HepG2 (cell line): ENCODE data around the gene RTN4. TPM values are rescaled to one million over a fixed set of nuclear protein-coding genes. Genes with fewer than 3 reads are reported as not detected.
A peak's percentile ranks its signal among the peaks of the same experiment; 100 is the strongest.

ENCODE experiments used
- ATAC-seq: fragments of 200-7000 bp; cut with Tn5 transposase; 3 replicates; pipeline ENCODE4 v1.9.1; 2020; ENCODE audit warnings: mild to moderate bottlenecking, moderate library complexity
- BruUV-seq: library from RNA; stranded (reverse); fragments of 400-500 nt; replicated peaks from 2 replicates; lab custom pipeline; 2021; lab: Mats Ljungman, UMichigan
- CTCF ChIA-PET: fragments of 300-600 bp; formaldehyde crosslinking; extraction: SDS; loops from one replicate; lab custom pipeline; 2021; ENCODE audit warnings: low total read pairs, inconsistent platforms, low intra/inter-chr PET ratio; lab: Yijun Ruan, JAX
- POLR2A ChIA-PET: fragments of 350-600 bp; sonication (Branson Sonifier 250); formaldehyde crosslinking; loops from one replicate; lab custom pipeline; 2020; ENCODE audit warnings: antibody characterized with exemption, inconsistent platforms; lab: Yijun Ruan, JAX
- DNase-seq: peaks from one replicate; pipeline ENCODE4 v3.0.0-alpha.2; 2015; ENCODE audit warnings: low spot score
- FAIRE-seq: peaks from 3 replicates; lab custom pipeline; 2011; peaks lifted over from hg19 to GRCh38; lab: Jason Lieb, UNC
- H2AFZ ChIP-seq: one replicate; pipeline ENCODE4 v1.6.1; 2011; ENCODE audit warnings: low read length, inconsistent platforms
- H3K27ac ChIP-seq: fragments of 300-600 bp; 3 replicates; pipeline ENCODE4 v1.8.0; 2011; ENCODE audit warnings: mixed run types, mild to moderate bottlenecking, mixed read lengths, low read length, inconsistent platforms; ENCODE audit not compliant: insufficient read depth; ENCODE audit errors: extremely low read length
- H3K27me3 ChIP-seq, 2 experiments: fragments of 200-600 bp in 1 of 2; 2 replicates in 1 of 2; 3 replicates in 1 of 2; pipeline versions ENCODE4 v1.6.0 to v1.8.0; 2011; ENCODE audit warnings: low read length in 2 of 2, mild to moderate bottlenecking in 2 of 2, moderate library complexity in 2 of 2, inconsistent platforms in 1 of 2; ENCODE audit not compliant: insufficient read depth in 2 of 2, control insufficient read depth in 1 of 2
- H3K36me3 ChIP-seq, 2 experiments: fragments of 200-600 bp in 1 of 2; replicated peaks in 1 of 2; 2 replicates in 1 of 2; 3 replicates in 1 of 2; pipeline versions ENCODE4 v1.5.1 to v1.8.0; 2011; ENCODE audit warnings: low read length in 2 of 2, inconsistent platforms in 1 of 2; ENCODE audit not compliant: insufficient read depth in 2 of 2, control insufficient read depth in 1 of 2
- H3K4me1 ChIP-seq: 2 replicates; pipeline ENCODE4 v1.5.1; 2012; ENCODE audit warnings: low read length, inconsistent platforms; ENCODE audit not compliant: insufficient read depth
- H3K4me2 ChIP-seq: 2 replicates; pipeline ENCODE4 v1.6.0; 2011; ENCODE audit warnings: low read depth, low read length, inconsistent platforms
- H3K4me3 ChIP-seq, 3 experiments: fragments of 200-600 bp in 1 of 3; sonication (generic), shearing (Covaris generic) in 1 of 3; replicated peaks in 1 of 3; 2 replicates each; pipeline ENCODE4 v1.5.1; 2011 to 2016; ENCODE audit warnings: low read length in 3 of 3, inconsistent platforms in 2 of 3, low read depth in 2 of 3, mild to moderate bottlenecking in 2 of 3, control low read depth in 1 of 3, mixed read lengths in 1 of 3; ENCODE audit not compliant: insufficient read depth in 1 of 3
- H3K79me2 ChIP-seq: one replicate; pipeline ENCODE4 v1.6.1; 2011; ENCODE audit warnings: low read length, inconsistent platforms; ENCODE audit not compliant: insufficient read depth
- H3K9ac ChIP-seq: 2 replicates; pipeline ENCODE4 v1.6.0; 2011; ENCODE audit warnings: mild to moderate bottlenecking, low read depth, low read length, inconsistent platforms; ENCODE audit not compliant: insufficient read depth
- H3K9me3 ChIP-seq: 2 replicates; pipeline ENCODE4 v1.5.1; 2012; ENCODE audit warnings: mild to moderate bottlenecking, low read length
- H4K20me1 ChIP-seq: 2 replicates; pipeline ENCODE4 v1.6.0; 2011; ENCODE audit warnings: inconsistent platforms, mild to moderate bottlenecking, low read length, moderate library complexity; ENCODE audit not compliant: insufficient read depth
- FOSL2 ChIP-seq: sonication (generic); formaldehyde crosslinking; IDR thresholded peaks from 2 replicates; pipeline ENCODE4 v1.4.0; 2020; ENCODE audit warnings: missing genetic modification reagents
- KIAA2018 ChIP-seq: sonication (generic); formaldehyde crosslinking; IDR thresholded peaks from 2 replicates; pipeline ENCODE4 v1.5.0; 2020; ENCODE audit warnings: mild to moderate bottlenecking, missing genetic modification reagents, borderline replicate concordance
- LRRFIP1 ChIP-seq: sonication (generic); formaldehyde crosslinking; conservative IDR thresholded peaks from 2 replicates; pipeline ENCODE4 v1.4.0; 2020; ENCODE audit warnings: missing genetic modification reagents
- MEIS1 ChIP-seq: sonication (generic); formaldehyde crosslinking; IDR thresholded peaks from 2 replicates; pipeline ENCODE4 v1.9.0; 2021; ENCODE audit warnings: mild to moderate bottlenecking, missing genetic modification reagents, moderate library complexity, borderline replicate concordance
- RAD21 ChIP-seq: fragments of 450-650 bp; formaldehyde crosslinking; IDR thresholded peaks from 2 replicates; pipeline ENCODE4 v1.5.0; 2020; ENCODE audit warnings: mild to moderate bottlenecking
- TFDP1 ChIP-seq: IDR thresholded peaks from 2 replicates; pipeline ENCODE4 v1.6.1; 2016; ENCODE audit warnings: missing compliant biosample characterization, missing genetic modification reagents, borderline replicate concordance
- ZNF710 ChIP-seq: sonication (generic); formaldehyde crosslinking; IDR thresholded peaks from 2 replicates; pipeline ENCODE4 v1.5.0; 2020; ENCODE audit warnings: mild to moderate bottlenecking, missing genetic modification reagents, borderline replicate concordance
- WGBS: methylation state at CpG from one replicate; pipeline ENCODE4 v1.1.6; 2017; ENCODE audit warnings: low lambda C conversion rate; 5-methylcytosine and 5-hydroxymethylcytosine counted together
- in situ Hi-C: cut with HindIII; loops from 2 replicates; pipeline ENCODE4 v1.10.0; 2017; ENCODE audit warnings: low pct_unique_long_range_greater_than_20kb; ENCODE audit not compliant: extremely low pct_ligation_motif_present
- intact Hi-C: fragments of 100-400 bp; cut with micrococcal nuclease; formaldehyde crosslinking; loops from one replicate; pipeline ENCODE4 v1.10.0; 2022; ENCODE audit not compliant: unreplicated experiment
- polyA plus RNA-seq, 8 experiments: library from polyadenylated mRNA; depleted of rRNA in 3 of 8; stranded (reverse) in 7 of 8; unstranded in 1 of 8; fragments of >200 nt; fragmentation: Illumina TruSeq in 4 of 8; extraction: Trizol in 4 of 8; gene quantifications; 2 replicates each; pipeline versions ENCODE4 v1.2.1 to v1.2.3, GENCODE V29; 2011 to 2016; ENCODE audit warnings: low read depth in 4 of 8, missing spikeins in 1 of 8, mixed read lengths in 1 of 8; ENCODE audit not compliant: insufficient read depth in 1 of 8
- total RNA-seq, 5 experiments: library from RNA; depleted of rRNA; stranded (reverse); fragments of >200 nt; fragmentation: Illumina TruSeq; extraction: Trizol; gene quantifications; 2 replicates each; pipeline ENCODE4 v1.2.3, GENCODE V29; 2016; ENCODE audit warnings: low read depth in 1 of 5

RTN4 gene
- total and polyA plus RNA-seq, 2 of the 13 experiments (the other 11 are each of a cell fraction or from before 2014, with no cell fraction given), result 98.4 to 133 TPM

- 96% methylated on average over 2 of the region's 2 CpGs for WGBS
- no peak overlapping the region for H3K9ac ChIP-seq
- peaks cover 99% of the 10 kb centered on the region for H3K79me2 ChIP-seq
- no peaks in the 10 kb centered on the region for H3K9me3 ChIP-seq
- no peak overlapping the region for H3K4me3 ChIP-seq
- POLR2A ChIA-PET, result no interaction called here
- no peak for DNase-seq
- intact Hi-C loops, result no loop called here
- no peaks in the 10 kb centered on the region for H3K27me3 ChIP-seq
- CTCF ChIA-PET, result no interaction called here
- no peak overlapping the region for H2AFZ ChIP-seq
- H3K36me3 ChIP-seq, result no peaks in the 10 kb centered on the region
- FAIRE-seq, result no peak
- H3K4me1 ChIP-seq, result peaks cover 61% of the 10 kb centered on the region
- H3K27ac ChIP-seq, result peak overlapping the region; percentile 57
- peak overlapping the region; percentile 26; the same call in 1 of the 2 replicates for H3K4me2 ChIP-seq
- no TSS peak for BruUV-seq
- H4K20me1 ChIP-seq, result peaks cover 38% of the 10 kb centered on the region
- TF ChIP-seq MEIS1 (CRISPR knock-in tag), result no peak
- TF ChIP-seq KIAA2018 (CRISPR knock-in tag), result no peak
- no peak for TF ChIP-seq FOSL2 (CRISPR knock-in tag)
- TF ChIP-seq RAD21 (CRISPR knock-in tag), result no peak
- TF ChIP-seq TFDP1 (CRISPR knock-in tag), result no peak
- TF ChIP-seq ZNF710 (CRISPR knock-in tag), result no peak
- no peak for TF ChIP-seq LRRFIP1
- no peak for ATAC-seq
- in situ Hi-C loops, result no loop called here
Measured at GRCh38 chr2:55027226-55027625, 23.0 kb downstream of the RTN4 start.
